ENCODE results near the gene RUNX2.

The RUNX2 gene

GRCh38 chr6:45351076-45351475 lies 22.9 kb downstream of the RUNX2 start:
- DNase-seq (ENCODE audit: low read depth, low spot score), result no peak

DNA sequence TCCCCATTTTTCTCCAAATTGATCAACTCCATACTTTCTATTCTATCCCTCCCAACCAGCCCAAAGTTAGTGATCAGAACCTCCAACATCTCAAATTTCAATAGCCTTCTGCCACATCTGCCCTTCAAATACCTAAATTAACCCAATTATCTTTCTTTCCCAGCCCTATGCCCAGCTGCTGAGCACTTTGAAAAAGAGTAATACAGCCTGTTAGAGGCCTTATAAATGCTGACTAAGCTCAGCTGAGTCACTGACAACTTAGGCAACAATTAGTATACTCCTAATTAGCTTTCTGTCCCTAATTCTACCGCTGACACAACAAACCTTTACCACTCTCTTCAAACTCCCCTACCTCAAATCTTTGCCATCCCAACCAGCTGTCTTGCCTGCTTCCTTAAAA lies 23.5 kb downstream of the RUNX2 start:
- no peak for DNase-seq (ENCODE audit: low read depth, low spot score)

DNA sequence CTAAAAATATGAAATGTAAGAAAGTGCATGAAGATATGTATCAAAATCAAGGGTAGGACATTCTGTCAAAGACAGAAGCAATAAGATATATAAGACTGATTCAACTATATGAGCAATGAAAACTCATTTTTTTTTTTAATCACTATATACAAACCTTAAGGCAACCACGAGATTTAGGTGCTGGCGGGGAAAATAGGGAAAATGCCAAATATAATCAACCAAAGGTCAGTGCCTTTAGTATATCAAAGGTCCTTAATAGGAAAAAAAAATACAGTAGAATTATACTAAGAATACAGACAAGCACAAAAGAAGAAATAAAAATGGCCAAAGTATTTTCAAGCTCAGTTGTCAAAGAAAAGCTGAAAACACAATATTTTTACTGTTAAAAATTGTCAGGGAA lies 25.5 kb downstream of the RUNX2 start:
- no peak for DNase-seq (ENCODE audit: low read depth, low spot score)

DNA sequence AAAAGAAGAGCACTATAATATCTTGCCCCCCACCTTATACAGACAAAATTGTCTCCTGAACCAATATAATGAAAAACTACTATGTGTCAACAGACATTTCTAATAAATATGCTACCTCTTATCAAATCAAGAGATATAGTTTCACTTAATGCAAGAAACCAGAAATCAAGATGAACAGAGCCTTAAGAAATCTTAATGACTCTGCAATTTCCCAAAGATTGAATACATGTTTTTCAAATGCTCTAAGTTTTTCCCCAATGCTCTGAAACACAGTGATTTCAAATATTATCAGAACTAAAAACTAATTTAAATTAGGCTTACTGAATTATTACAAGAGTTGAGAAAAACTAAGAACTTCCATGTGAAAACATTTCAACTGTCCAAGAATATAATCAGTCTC lies 36.3 kb downstream of the RUNX2 start:
- DNase-seq (ENCODE audit: low read depth, low spot score), result no peak

- no peak for DNase-seq (ENCODE audit: low read depth, low spot score)
Observed at GRCh38 chr6:45365036-45365435, 36.9 kb downstream of the RUNX2 start.

- DNase-seq (ENCODE audit: low read depth, low spot score), result no peak
Observed at GRCh38 chr6:45366534-45366933, 38.4 kb downstream of the RUNX2 start.

- DNase-seq (ENCODE audit: low read depth, low spot score), result no peak
Observed at GRCh38 chr6:45367999-45368398, 39.9 kb downstream of the RUNX2 start.

- DNase-seq (ENCODE audit: low read depth, low spot score), result no peak
Observed at GRCh38 chr6:45369870-45370269, 41.7 kb downstream of the RUNX2 start.

DNA sequence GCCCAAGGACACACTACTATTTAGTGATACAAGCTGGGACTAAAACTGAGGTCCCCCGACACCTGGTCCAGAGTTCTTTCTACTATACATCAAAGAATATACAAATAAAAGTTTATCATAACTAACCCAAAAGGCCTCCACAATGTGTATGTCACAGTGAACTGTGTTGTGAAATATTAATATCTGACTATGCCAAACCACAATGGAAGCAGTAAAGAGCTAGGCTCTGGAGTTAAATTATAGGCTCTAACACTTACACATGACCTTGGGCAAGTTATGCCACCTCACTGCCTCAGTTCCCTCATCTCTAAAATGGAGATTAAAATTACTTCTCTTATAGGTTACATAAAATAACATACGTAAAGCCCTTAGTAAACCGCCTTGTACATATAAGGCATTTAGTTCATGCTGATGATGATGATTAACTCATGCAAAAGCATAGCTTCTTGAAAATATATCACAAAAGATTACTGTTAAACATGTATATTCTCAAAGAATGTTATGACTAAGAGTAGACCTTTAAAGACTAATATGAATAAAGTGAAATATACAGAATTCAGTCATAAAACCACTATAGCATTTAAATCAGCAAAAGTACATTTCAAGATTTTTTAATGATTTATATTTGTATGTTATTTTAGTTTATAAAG lies 43.9 kb downstream of the RUNX2 start:
- no peak for DNase-seq (ENCODE audit: low read depth, low spot score)

GRCh38 chr6:45375449-45375848 lies 47.3 kb downstream of the RUNX2 start:
- DNase-seq (ENCODE audit: low read depth, low spot score), result no peak

GRCh38 chr6:45376310-45377042 lies 48.3 kb downstream of the RUNX2 start:
- no peak for DNase-seq (ENCODE audit: low read depth, low spot score)

DNA sequence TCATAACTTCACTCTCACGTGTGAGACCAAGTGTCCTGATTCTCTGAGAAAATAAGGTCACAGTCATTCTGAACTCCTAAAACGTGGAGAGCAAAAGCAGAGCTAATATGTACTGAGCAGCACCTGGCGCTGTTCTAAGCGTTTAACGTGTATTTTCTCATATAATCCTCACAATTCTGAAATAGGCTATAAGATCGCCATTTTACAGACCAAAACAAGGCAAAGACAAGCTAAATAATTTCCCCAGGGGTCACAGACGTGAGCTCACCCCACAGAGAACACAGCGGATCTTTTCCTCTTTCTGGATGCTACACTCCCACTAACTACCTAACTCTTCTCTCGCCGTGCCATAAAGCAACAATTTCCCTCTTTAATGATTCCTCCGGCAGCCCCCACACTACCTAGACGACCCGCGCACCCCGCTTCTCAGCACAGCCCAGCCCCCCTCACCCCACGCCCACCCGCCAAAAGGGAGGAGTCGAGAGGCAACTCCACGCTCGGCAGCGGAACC lies 49.0 kb downstream of the RUNX2 start:
- DNase-seq (ENCODE audit: low read depth, low spot score), result no peak

DNA sequence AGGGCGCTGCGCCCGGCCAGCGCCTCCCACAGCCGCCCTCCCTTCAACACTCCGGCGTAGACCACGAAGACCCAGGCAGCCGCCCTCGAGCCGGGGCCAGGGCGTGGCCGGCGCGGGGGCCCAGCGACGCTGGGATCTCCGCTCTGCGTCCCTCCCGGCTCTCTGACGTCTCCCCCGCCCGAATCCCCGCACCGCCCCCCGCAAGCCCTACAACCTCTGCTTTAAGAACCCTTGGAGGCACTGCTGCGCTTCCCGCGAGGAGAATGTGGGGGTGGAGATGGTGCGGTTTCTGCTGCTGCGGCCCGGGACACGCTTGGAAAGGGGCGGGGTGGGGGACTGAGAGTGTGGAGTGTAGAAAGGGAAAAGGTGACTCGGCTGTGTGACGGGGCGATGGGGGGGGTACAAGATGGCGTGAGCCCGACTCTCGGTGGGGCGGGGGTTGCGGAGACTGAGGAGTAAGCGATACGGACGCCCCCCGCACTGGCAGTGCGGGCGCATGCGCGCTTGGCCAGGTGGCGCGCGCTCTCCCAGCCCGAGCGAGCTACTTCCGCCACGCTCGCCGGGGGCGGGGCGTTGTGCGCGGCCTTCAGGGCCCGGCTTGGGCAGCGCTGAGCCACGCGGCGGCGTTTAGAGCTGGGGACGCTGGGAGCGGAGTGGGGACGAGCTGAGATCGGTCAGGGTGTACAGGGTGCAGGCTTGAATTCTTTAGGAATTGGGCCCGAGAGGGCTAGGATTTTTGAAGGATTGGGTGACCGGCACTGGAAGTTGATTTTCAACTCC lies 49.6 kb downstream of the RUNX2 start, which contains the start of gene SUPT3H:
TSS of gene SUPT3H (minus strand) at position 381 of the 780 bp plus-strand sequence.
- peak; percentile 87 for DNase-seq (ENCODE audit: low read depth, low spot score)

DNA sequence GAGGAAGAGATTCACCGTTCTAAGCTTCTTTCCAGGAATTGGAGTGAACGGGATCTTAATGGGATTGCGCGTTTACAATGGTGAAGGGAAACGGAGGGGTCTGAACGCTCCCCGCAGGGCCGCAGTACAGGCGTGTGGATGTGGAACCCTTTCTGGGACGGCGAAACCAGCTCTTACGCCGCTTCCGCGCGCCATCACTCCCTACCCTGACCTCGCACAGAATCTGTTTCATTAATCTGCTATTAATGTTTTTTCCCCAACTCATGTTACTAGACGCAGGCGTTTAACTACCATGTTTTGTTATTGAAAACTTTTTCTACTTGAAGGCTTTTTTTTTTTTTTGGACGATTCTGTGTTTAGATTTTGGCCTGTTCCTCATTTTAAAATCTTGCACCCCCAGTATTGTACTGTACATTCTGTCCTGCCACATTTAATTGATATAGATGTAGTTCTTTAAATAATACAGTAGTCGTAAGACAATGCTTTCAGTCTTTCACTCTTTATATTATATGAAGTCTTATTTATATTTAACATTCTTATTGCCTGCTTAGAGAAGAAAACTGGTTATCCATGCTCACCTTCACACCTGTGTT lies 50.3 kb downstream of the RUNX2 start:
- no peak for DNase-seq (ENCODE audit: low read depth, low spot score)

DNA sequence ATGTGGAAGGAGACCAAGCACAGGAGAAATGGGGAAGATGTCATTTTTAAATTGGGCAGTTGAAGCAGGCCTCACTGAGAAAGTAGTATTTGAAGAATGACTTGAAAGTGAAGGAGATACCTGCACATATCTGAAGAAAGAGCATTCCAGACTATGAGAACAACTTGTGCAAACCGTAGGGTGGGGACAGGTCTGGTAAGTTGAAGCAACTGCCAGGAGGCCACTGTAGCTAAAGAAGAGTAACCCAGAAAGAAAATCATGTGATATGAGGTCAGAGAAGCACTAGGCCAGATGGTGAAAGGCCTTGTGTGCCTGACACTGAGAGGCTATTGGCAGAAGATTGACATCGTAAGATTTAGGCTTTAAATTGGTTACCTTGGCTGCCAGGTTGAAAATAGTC lies 54.3 kb downstream of the RUNX2 start:
- no peak for DNase-seq (ENCODE audit: low read depth, low spot score)

- DNase-seq (ENCODE audit: low read depth, low spot score), result no peak
Observed at GRCh38 chr6:45386501-45386900, 58.4 kb downstream of the RUNX2 start.

GRCh38 chr6:45387236-45387635 lies 59.1 kb downstream of the RUNX2 start:
- no peak for DNase-seq (ENCODE audit: low read depth, low spot score)

DNA sequence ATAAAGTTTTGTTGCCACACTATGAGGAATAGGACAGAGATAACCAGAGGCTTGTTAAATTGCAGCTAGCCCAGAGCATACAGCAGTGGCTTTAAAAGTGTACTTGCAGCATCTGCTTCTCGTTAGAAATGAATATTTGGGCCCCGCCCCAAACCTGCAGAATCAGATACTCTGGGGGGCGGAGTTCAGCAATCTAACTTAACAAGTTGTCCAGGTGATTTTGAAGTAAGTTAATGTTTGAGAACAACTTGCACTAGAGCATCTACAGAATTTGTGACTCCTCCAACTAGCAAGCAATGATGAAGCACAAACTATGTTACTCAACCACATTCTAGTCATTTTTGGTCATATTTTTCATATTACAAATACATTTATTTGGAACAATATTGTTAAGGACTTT lies 60.2 kb downstream of the RUNX2 start:
- DNase-seq (ENCODE audit: low read depth, low spot score), result no peak

DNA sequence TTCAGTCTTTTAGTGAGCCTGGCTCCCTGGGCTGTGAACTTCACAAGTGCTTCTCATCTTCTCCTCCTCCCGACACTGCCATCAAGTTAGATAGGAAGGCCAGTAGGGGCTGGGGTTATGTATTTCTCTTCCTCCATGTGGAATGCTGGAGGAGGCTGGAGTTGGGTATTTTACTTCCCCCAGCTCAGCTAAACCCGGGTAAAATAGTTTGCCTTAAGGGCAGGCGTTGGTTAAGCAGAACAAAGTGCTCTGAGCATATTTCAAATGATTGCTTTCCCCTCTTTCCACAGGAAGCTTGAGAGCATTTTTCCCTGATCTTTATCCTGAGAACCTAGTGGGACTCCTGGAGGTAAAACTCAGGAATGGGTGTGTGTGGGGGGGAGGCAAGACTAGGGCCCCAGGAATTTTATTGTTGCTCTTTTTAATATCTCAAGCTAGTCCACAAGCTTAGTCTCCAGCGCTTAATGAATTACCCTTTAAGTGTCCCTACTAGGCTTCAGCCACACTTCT lies 66.5 kb downstream of the RUNX2 start:
- DNase-seq (ENCODE audit: low read depth, low spot score), result no peak

DNA sequence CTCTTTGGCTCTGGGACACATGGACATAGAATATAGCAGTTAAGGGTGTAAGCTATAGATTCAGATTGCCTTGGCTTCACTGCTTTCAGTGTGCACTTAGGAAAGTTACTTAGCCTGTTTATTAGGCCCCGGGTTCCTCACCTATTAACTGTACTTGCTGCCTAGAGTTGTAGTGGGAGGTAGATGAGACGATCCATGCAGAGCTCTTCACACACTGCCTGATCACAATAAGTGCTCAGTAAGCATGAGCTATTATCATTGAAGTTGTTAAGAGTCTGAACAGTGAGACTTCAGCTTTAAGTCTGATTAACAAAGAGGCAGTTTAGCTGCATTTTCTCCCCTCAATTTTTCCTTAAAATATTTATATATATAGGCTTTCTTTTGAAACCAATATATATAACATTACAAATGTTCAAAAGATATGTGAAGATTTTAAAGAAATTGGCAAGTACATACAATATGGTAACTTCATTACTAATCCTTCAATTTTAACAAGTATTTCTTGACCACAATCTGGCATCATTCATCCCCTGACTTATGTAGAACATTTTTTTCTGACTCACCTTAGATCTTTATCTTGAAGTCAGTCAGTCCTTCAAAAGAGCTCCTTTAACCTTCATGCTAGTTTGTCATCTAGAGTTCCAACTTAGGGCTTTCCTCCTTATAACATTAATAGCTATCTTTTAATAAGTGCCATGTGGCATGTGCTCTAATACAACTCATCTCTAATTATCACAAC lies 70.1 kb downstream of the RUNX2 start:
- DNase-seq (ENCODE audit: low read depth, low spot score), result no peak

DNA sequence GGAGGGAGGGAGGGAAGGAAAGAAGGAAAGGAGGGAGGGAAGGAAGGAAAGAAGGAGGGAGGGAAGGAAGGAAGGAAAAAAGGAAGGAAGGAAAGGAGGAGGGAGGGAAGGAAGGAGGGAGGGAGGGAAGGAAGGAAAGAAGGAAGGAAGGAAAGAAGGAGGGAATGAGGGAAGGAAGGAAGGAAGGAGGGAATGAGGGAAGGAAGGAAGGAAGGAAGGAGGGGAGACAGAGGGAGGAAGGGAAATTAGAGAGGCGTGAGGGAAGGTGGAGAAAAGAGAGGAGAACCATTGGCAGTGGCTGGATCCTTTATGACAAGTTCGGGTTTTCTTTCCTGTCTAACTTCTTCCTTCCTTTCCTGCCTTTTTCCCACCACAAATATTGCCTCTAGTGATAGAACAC lies 71.9 kb downstream of the RUNX2 start:
- no peak for DNase-seq (ENCODE audit: low read depth, low spot score)
